Measurements from ENCODE around the gene DGAT2.

DNA sequence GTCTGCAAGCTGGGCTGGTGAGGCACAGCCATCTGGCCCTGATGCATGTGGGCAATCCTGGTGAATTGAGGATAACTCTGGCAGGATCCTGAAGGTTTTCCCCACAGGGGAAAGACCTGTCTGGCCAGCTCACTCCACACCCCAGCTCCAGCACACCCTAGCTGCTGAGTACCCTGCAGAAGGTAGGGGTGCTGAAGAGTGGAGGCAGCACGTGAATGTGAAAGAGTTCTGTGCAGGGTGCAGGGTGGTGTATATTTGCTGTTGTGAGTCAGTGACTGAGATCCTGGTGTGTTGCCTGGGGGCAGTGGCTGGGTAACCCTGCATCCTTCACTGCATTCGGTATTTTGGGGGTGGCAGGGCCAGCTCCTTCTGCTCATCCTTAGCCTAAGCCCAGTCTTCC lies 22.4 kb downstream of the DGAT2 start:
- TF ChIP-seq POLR2AphosphoS5 (IDR thresholded peaks at IDR 0.05; ENCODE audit: insufficient read depth in 1 of 2, low read depth in 1 of 2) (no peak), POLR2A (IDR thresholded peaks at IDR 0.05) (no peak)
- TF ChIP-seq, protein P1, sequence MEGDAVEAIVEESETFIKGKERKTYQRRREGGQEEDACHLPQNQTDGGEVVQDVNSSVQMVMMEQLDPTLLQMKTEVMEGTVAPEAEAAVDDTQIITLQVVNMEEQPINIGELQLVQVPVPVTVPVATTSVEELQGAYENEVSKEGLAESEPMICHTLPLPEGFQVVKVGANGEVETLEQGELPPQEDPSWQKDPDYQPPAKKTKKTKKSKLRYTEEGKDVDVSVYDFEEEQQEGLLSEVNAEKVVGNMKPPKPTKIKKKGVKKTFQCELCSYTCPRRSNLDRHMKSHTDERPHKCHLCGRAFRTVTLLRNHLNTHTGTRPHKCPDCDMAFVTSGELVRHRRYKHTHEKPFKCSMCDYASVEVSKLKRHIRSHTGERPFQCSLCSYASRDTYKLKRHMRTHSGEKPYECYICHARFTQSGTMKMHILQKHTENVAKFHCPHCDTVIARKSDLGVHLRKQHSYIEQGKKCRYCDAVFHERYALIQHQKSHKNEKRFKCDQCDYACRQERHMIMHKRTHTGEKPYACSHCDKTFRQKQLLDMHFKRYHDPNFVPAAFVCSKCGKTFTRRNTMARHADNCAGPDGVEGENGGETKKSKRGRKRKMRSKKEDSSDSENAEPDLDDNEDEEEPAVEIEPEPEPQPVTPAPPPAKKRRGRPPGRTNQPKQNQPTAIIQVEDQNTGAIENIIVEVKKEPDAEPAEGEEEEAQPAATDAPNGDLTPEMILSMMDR (IDR thresholded peaks at IDR 0.05): no peak

All from vagina (tissue), 2 donors.